ENCODE data around the gene NUB1.

Gene NUB1

GRCh38 chr7:151337346-151337745 lies 4.3 kb upstream of the NUB1 start:
- Histone ChIP-seq H4K20me1 (ENCODE audit: insufficient read depth, low read length) (no peaks in the 10 kb centered on the region), H3K9ac (ENCODE audit: low read depth, low read length) (no peak overlapping the region), H3K79me2 (ENCODE audit: insufficient read depth, low read length) (peaks cover 3% of the 10 kb centered on the region), H3K27ac (ENCODE audit: low read length) (no peak overlapping the region), H3K4me1 (ENCODE audit: insufficient read depth, low read length) (peaks cover 9% of the 10 kb centered on the region), H3K4me3 (ENCODE audit: low read depth in 1 of 2, low read length in 2 of 2) (no peak overlapping the region), H2AFZ (ENCODE audit: low read depth, low read length) (no peak overlapping the region), H3K36me3 (ENCODE audit: insufficient read depth, low read length) (no peaks in the 10 kb centered on the region), H3K27me3 (ENCODE audit: insufficient read depth, low read length, poor library complexity) (no peaks in the 10 kb centered on the region), H3K9me3 (ENCODE audit: insufficient read depth, low read length, severe bottlenecking) (no peaks in the 10 kb centered on the region), H3K4me2 (ENCODE audit: insufficient read depth, low read length) (no peak overlapping the region)
- TF ChIP-seq CTCF (IDR thresholded peaks at IDR 0.05; ENCODE audit: borderline replicate concordance, extremely low read depth, low read length, poor library complexity, severe bottlenecking) (no peak), EZH2 (IDR thresholded peaks at IDR 0.05; ENCODE audit: borderline replicate concordance, low read depth, low read length, severe bottlenecking) (no peak)
- no peak for DNase-seq
- no peak for ATAC-seq (ENCODE audit: insufficient read depth, low read depth)

- Histone ChIP-seq H4K20me1 (ENCODE audit: insufficient read depth, low read length) (peaks cover 3% of the 10 kb centered on the region; the same call in 1 of the 2 replicates), H3K9me3 (ENCODE audit: insufficient read depth, low read length, severe bottlenecking) (no peaks in the 10 kb centered on the region), H3K27ac (ENCODE audit: low read length) (no peak overlapping the region), H3K4me1 (ENCODE audit: insufficient read depth, low read length) (peaks cover 22% of the 10 kb centered on the region), H3K79me2 (ENCODE audit: insufficient read depth, low read length) (peaks cover 17% of the 10 kb centered on the region), H3K36me3 (ENCODE audit: insufficient read depth, low read length) (peaks cover 3% of the 10 kb centered on the region), H3K4me2 (ENCODE audit: insufficient read depth, low read length) (no peak overlapping the region), H2AFZ (ENCODE audit: low read depth, low read length) (no peak overlapping the region), H3K27me3 (ENCODE audit: insufficient read depth, low read length, poor library complexity) (no peaks in the 10 kb centered on the region), H3K9ac (ENCODE audit: low read depth, low read length) (no peak overlapping the region), H3K4me3 (ENCODE audit: low read depth in 1 of 2, low read length in 2 of 2) (no peak overlapping the region)
- TF ChIP-seq CTCF (IDR thresholded peaks at IDR 0.05; ENCODE audit: borderline replicate concordance, extremely low read depth, low read length, poor library complexity, severe bottlenecking) (no peak), EZH2 (IDR thresholded peaks at IDR 0.05; ENCODE audit: borderline replicate concordance, low read depth, low read length, severe bottlenecking) (no peak)
- ATAC-seq (ENCODE audit: insufficient read depth, low read depth) (no peak), DNase-seq (no peak)
These were observed 2.8 kb upstream of the NUB1 start for GRCh38 chr7:151338809-151339208.

GRCh38 chr7:151339651-151340382 lies 1.8 kb upstream of the NUB1 start:
- Histone ChIP-seq H3K4me3 (ENCODE audit: low read depth in 1 of 2, low read length in 2 of 2) (no peak overlapping the region), H3K4me2 (ENCODE audit: insufficient read depth, low read length) (peak overlapping the region; percentile 3; the same call in 1 of the 2 replicates), H3K36me3 (ENCODE audit: insufficient read depth, low read length) (peaks cover 3% of the 10 kb centered on the region), H3K27me3 (ENCODE audit: insufficient read depth, low read length, poor library complexity) (no peaks in the 10 kb centered on the region), H2AFZ (ENCODE audit: low read depth, low read length) (peak overlapping the region; percentile 12; the same call in 1 of the 2 replicates), H4K20me1 (ENCODE audit: insufficient read depth, low read length) (peaks cover 3% of the 10 kb centered on the region; the same call in 1 of the 2 replicates), H3K27ac (ENCODE audit: low read length) (no peak overlapping the region), H3K9ac (ENCODE audit: low read depth, low read length) (no peak overlapping the region), H3K79me2 (ENCODE audit: insufficient read depth, low read length) (peaks cover 17% of the 10 kb centered on the region), H3K9me3 (ENCODE audit: insufficient read depth, low read length, severe bottlenecking) (no peaks in the 10 kb centered on the region), H3K4me1 (ENCODE audit: insufficient read depth, low read length) (peaks cover 22% of the 10 kb centered on the region)
- TF ChIP-seq EZH2 (IDR thresholded peaks at IDR 0.05; ENCODE audit: borderline replicate concordance, low read depth, low read length, severe bottlenecking) (no peak), CTCF (IDR thresholded peaks at IDR 0.05; ENCODE audit: borderline replicate concordance, extremely low read depth, low read length, poor library complexity, severe bottlenecking) (no peak)
- ATAC-seq (ENCODE audit: insufficient read depth, low read depth) (no peak), DNase-seq (no peak)
